Measurements from ENCODE around the gene ZBTB4.
A peak's percentile ranks its signal among the peaks of the same experiment; 100 is the strongest.

The ZBTB4 gene

DNA sequence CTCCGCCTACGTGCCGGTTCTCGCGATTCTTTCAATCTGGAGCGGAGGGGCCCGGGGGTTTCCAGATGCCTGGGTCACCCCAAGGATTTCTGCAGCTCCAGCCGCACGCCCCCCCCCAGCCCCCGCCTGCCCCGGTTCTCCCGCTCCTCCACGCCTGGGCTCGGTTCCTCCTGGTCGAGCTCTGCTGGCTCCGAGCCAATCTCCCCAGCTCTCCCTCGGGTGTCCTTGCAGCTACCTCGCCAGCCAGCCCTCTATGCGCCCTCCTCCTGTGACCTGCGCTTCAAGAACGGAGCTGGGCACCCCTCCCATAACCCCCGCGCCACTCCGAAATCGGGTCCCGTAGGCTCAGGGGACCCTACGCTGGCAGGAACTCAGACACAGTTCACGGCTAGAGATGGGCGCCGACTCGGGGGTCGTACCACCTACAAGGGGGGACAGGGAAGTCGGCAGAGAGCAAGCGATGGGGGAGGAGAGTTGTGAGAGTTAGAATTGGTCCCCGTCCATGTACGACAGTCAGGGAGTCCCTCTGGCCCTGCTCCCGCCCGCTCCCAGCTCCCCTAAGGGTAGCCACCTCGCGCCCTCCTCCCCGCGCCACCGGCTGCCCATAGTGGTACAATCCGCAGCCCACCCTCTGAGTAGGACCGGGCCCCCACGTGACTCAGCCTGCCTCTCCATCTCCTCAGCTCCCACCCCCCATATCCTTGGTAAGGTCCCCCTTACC is 39.2 kb downstream of the ZBTB4 start:
- no peaks in the 10 kb centered on the region for H3F3A ChIP-seq (ENCODE audit: insufficient read depth, low read length)
- no peaks in the 10 kb centered on the region for H3K9me2 ChIP-seq (ENCODE audit: low read depth, low read length)
- no peaks in the 10 kb centered on the region for H3K9me3 ChIP-seq (ENCODE audit: low read length)
- peaks cover 52% of the 10 kb centered on the region for H3K4me1 ChIP-seq (ENCODE audit: insufficient read depth, low read length, severe bottlenecking)
- H3K9ac ChIP-seq (ENCODE audit: low read length), result peak overlapping the region; percentile 50; the same call in 1 of the 2 replicates
- no peak overlapping the region for H3K27ac ChIP-seq (ENCODE audit: low read depth, low read length, poor library complexity, severe bottlenecking)
- H3K4me3 ChIP-seq (ENCODE audit: low read depth, low read length, poor library complexity, severe bottlenecking), result peak overlapping the region; percentile 57
- no peaks in the 10 kb centered on the region for H3K79me2 ChIP-seq (ENCODE audit: insufficient read depth, low read length)
- peaks cover 17% of the 10 kb centered on the region for H3K27me3 ChIP-seq (ENCODE audit: insufficient read depth, low read length)
- TF ChIP-seq EZH2 (IDR thresholded peaks at IDR 0.05; ENCODE audit: borderline replicate concordance, low read length), result no peak
- TF ChIP-seq, protein P1, sequence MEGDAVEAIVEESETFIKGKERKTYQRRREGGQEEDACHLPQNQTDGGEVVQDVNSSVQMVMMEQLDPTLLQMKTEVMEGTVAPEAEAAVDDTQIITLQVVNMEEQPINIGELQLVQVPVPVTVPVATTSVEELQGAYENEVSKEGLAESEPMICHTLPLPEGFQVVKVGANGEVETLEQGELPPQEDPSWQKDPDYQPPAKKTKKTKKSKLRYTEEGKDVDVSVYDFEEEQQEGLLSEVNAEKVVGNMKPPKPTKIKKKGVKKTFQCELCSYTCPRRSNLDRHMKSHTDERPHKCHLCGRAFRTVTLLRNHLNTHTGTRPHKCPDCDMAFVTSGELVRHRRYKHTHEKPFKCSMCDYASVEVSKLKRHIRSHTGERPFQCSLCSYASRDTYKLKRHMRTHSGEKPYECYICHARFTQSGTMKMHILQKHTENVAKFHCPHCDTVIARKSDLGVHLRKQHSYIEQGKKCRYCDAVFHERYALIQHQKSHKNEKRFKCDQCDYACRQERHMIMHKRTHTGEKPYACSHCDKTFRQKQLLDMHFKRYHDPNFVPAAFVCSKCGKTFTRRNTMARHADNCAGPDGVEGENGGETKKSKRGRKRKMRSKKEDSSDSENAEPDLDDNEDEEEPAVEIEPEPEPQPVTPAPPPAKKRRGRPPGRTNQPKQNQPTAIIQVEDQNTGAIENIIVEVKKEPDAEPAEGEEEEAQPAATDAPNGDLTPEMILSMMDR (IDR thresholded peaks at IDR 0.05; ENCODE audit: low read length), result no peak
- H2AFZ ChIP-seq (ENCODE audit: low read length), result no peak overlapping the region
- no peaks in the 10 kb centered on the region for H4K20me1 ChIP-seq (ENCODE audit: insufficient read depth, low read length)
- H3K36me3 ChIP-seq (ENCODE audit: insufficient read depth, low read length), result peaks cover 3% of the 10 kb centered on the region; the same call in 1 of the 2 replicates
- peak overlapping the region; percentile 76 for H3K4me2 ChIP-seq (ENCODE audit: low read length)

DNA sequence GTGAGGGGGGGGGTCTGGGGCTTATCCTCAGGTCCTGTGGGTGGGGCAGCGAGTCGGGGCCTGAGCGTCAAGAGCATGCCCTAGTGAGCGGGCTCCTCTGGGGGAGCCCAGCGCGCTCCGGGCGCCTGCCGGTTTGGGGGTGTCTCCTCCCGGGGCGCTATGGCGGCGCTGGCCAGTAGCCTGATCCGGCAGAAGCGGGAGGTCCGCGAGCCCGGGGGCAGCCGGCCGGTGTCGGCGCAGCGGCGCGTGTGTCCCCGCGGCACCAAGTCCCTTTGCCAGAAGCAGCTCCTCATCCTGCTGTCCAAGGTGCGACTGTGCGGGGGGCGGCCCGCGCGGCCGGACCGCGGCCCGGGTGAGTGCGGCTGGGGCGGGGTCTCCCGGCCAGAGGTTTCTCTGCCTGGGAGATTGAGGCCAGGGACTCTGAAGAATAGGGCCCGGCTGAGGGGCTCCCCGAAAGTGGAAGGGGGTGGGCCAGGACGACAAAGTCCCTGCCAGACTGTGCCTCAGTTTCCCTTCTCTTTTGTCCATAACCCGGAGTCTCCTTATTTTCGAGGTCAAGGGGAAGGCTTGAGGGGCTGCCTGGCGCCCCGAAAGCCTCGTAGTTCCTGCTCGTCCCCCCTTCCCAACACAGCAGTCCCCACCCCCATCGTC is 39.8 kb downstream of the ZBTB4 start, which contains the start of gene FGF11:
TSS of gene FGF11 (plus strand) at position 51 of the 651 bp plus-strand sequence. CDS start at position 160, 109 bp downstream.
- H3K9me2 ChIP-seq (ENCODE audit: low read depth, low read length), result no peaks in the 10 kb centered on the region
- peaks cover 3% of the 10 kb centered on the region; the same call in 1 of the 2 replicates for H3K36me3 ChIP-seq (ENCODE audit: insufficient read depth, low read length)
- no peaks in the 10 kb centered on the region for H3F3A ChIP-seq (ENCODE audit: insufficient read depth, low read length)
- H4K20me1 ChIP-seq (ENCODE audit: insufficient read depth, low read length), result no peaks in the 10 kb centered on the region
- peak within 1 kb of the TSS; percentile 76 for H3K4me2 ChIP-seq (ENCODE audit: low read length)
- H3K27me3 ChIP-seq (ENCODE audit: insufficient read depth, low read length), result peaks cover 17% of the 10 kb centered on the region
- H3K9ac ChIP-seq (ENCODE audit: low read length), result peak within 1 kb of the TSS; percentile 50; the same call in 1 of the 2 replicates
- no peaks in the 10 kb centered on the region for H3K79me2 ChIP-seq (ENCODE audit: insufficient read depth, low read length)
- H3K4me1 ChIP-seq (ENCODE audit: insufficient read depth, low read length, severe bottlenecking), result peaks cover 48% of the 10 kb centered on the region
- no peaks in the 10 kb centered on the region for H3K9me3 ChIP-seq (ENCODE audit: low read length)
- H2AFZ ChIP-seq (ENCODE audit: low read length), result no peak within 1 kb of the TSS
- TF ChIP-seq EZH2 (IDR thresholded peaks at IDR 0.05; ENCODE audit: borderline replicate concordance, low read length), result no peak
- TF ChIP-seq, protein P1 (IDR thresholded peaks at IDR 0.05; ENCODE audit: low read length), result no peak
- no peak within 1 kb of the TSS for H3K27ac ChIP-seq (ENCODE audit: low read depth, low read length, poor library complexity, severe bottlenecking)
- peak within 1 kb of the TSS; percentile 76 for H3K4me3 ChIP-seq (ENCODE audit: low read depth, low read length, poor library complexity, severe bottlenecking)

DNA sequence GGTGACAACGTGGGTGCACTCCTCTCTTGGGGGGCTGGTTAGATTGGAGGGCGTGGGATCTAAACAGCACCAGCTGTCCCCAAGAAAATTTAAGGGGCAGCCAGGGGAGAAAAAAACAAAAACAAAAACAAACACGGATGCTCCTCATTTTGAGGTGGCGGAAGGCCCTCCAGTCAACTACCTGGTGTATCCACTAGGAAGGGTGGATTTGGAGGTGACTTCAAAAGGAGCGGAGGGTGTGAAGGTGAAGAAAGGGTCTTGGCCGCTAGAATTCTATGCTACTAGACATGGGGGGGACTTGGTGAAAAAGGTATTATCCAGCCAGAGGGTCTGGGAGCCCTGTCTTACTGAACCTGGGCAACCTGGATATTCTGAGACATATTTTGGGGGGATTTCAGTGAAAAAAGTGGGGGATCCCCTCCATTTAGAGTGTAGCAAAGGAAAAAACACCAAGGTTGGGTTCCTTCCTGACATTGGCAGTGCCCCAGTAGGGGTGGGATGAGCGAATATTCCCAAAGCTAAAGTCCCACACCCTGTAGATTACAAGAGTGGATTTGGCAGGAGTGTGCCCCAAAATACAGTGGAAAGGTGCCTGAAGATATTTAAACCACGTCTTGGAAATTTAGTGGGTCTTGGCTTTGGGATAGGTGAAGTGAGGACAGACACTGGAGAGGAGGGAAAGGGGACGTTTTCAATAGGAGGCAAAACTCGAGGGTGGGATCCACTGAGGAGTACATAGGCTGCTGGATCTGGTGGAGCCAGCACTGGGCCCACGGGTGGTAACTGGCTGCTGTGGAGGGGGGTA is 40.6 kb downstream of the ZBTB4 start:
- no peak overlapping the region for H3K27ac ChIP-seq (ENCODE audit: low read depth, low read length, poor library complexity, severe bottlenecking)
- peaks cover 17% of the 10 kb centered on the region for H3K27me3 ChIP-seq (ENCODE audit: insufficient read depth, low read length)
- peaks cover 3% of the 10 kb centered on the region; the same call in 1 of the 2 replicates for H3K36me3 ChIP-seq (ENCODE audit: insufficient read depth, low read length)
- H3K4me3 ChIP-seq (ENCODE audit: low read depth, low read length, poor library complexity, severe bottlenecking), result peak overlapping the region; percentile 76
- peak overlapping the region; percentile 76 for H3K4me2 ChIP-seq (ENCODE audit: low read length)
- no peaks in the 10 kb centered on the region for H4K20me1 ChIP-seq (ENCODE audit: insufficient read depth, low read length)
- no peak overlapping the region for H2AFZ ChIP-seq (ENCODE audit: low read length)
- H3F3A ChIP-seq (ENCODE audit: insufficient read depth, low read length), result no peaks in the 10 kb centered on the region
- peaks cover 48% of the 10 kb centered on the region for H3K4me1 ChIP-seq (ENCODE audit: insufficient read depth, low read length, severe bottlenecking)
- H3K9me2 ChIP-seq (ENCODE audit: low read depth, low read length), result no peaks in the 10 kb centered on the region
- H3K9ac ChIP-seq (ENCODE audit: low read length), result peak overlapping the region; percentile 26; the same call in 1 of the 2 replicates
- H3K9me3 ChIP-seq (ENCODE audit: low read length), result no peaks in the 10 kb centered on the region
- TF ChIP-seq EZH2 (IDR thresholded peaks at IDR 0.05; ENCODE audit: borderline replicate concordance, low read length), result no peak
- TF ChIP-seq, protein P1 (IDR thresholded peaks at IDR 0.05; ENCODE audit: low read length), result no peak
- no peaks in the 10 kb centered on the region for H3K79me2 ChIP-seq (ENCODE audit: insufficient read depth, low read length)
